HG03175 (cell line): ENCODE measurements around the gene UBASH3B.

ENCODE experiments used
- ATAC-seq: cut with Tn5 transposase; IDR thresholded peaks from one replicate; pipeline ENCODE4 v1.9.1; 2021; ENCODE audit warnings: mild to moderate bottlenecking, moderate library complexity; ENCODE audit not compliant: unreplicated experiment

UBASH3B gene

GRCh38 chr11:122705396-122705795, 49.9 kb downstream of the UBASH3B start:
- no peak for ATAC-seq

GRCh38 chr11:122706291-122707088, 51.0 kb downstream of the UBASH3B start:
- ATAC-seq: no peak

- no peak for ATAC-seq
Measured at GRCh38 chr11:122707111-122707510, 51.6 kb downstream of the UBASH3B start.

GRCh38 chr11:122707901-122708300, 52.4 kb downstream of the UBASH3B start:
- ATAC-seq: no peak

- ATAC-seq: no peak
Measured at GRCh38 chr11:122709039-122709760, 53.7 kb downstream of the UBASH3B start.

- ATAC-seq: no peak
Measured at GRCh38 chr11:122711362-122711761, 55.8 kb downstream of the UBASH3B start.

- no peak for ATAC-seq
Measured at GRCh38 chr11:122711831-122712381, 56.4 kb downstream of the UBASH3B start.

GRCh38 chr11:122714004-122714403, 58.5 kb downstream of the UBASH3B start:
- peak; percentile 29 for ATAC-seq

- ATAC-seq: no peak
Measured at GRCh38 chr11:122714484-122714883, 59.0 kb downstream of the UBASH3B start.

- ATAC-seq: no peak
Measured at GRCh38 chr11:122715548-122716440, 60.3 kb downstream of the UBASH3B start.

- ATAC-seq: peak; percentile 89
Measured at GRCh38 chr11:122717264-122717867, 61.8 kb downstream of the UBASH3B start.

GRCh38 chr11:122720107-122720881, 64.8 kb downstream of the UBASH3B start:
- ATAC-seq: no peak

- no peak for ATAC-seq
Measured at GRCh38 chr11:122721201-122721963, 65.9 kb downstream of the UBASH3B start.

GRCh38 chr11:122721964-122722266, 66.4 kb downstream of the UBASH3B start:
- ATAC-seq: no peak

GRCh38 chr11:122723106-122723505, 67.6 kb downstream of the UBASH3B start:
- ATAC-seq: no peak

GRCh38 chr11:122723576-122723975, 68.1 kb downstream of the UBASH3B start:
- no peak for ATAC-seq

GRCh38 chr11:122724520-122724919, 69.0 kb downstream of the UBASH3B start:
- no peak for ATAC-seq

- ATAC-seq: no peak
Measured at GRCh38 chr11:122726028-122726427, 70.5 kb downstream of the UBASH3B start.
